A204.1 (cell line): ENCODE results near the gene FBLN7.
"Not testable (repeated sequence)": the region's sequence is repeated elsewhere in the genome, so short reads cannot be mapped to it uniquely, and the experiment has no call there.

Source experiments
- FAIRE-seq: peaks from 2 replicates; lab custom pipeline; 2012; peaks lifted over from hg19 to GRCh38; lab: Jason Lieb, UNC

FBLN7 gene

DNA sequence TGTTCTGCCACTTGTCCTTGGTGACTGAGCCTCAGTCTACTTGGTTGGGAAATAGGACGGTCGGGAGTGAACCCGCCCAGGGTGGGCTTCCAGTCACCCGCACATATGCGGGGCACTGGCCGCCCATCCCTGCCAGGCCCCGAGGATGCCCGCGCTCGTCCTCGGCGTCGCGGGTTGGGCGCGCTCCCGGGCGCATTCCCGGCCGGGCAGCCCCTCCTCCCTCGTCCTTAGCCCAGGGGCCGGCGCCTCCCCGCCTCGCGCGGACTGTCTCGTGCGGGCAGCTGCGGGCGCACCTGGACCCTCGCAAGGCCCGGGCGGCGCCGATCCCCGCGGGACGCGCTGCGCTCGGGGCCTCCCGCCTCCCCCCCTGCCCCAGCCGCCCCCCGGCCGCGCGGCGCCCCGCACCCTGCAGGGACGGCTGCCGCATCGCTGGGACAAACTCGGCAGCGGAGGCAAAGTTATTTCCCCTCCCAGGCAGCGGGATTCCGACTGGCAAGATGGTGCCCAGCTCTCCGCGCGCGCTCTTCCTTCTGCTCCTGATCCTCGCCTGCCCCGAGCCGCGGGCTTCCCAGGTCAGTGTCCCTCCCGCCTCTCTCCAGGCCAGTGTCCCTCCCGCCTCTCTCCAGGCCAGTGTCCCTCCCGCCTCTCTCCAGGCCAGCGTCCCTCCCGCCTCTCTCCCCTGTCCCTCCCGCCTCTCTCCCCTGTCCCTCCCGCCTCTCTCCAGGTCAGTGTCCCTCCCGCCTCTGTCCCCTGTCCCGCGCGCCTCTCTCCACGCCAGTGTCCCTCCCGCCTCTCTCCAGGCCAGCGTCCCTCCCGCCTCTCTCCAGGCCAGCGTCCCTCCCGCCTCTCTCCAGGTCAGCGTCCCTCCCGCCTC is at the start of gene FBLN7:
Gene FBLN7 (plus strand): TSS at position 227 of the 874 bp plus-strand sequence. CDS start 271 bp downstream, at position 498.
- FAIRE-seq: no peak

DNA sequence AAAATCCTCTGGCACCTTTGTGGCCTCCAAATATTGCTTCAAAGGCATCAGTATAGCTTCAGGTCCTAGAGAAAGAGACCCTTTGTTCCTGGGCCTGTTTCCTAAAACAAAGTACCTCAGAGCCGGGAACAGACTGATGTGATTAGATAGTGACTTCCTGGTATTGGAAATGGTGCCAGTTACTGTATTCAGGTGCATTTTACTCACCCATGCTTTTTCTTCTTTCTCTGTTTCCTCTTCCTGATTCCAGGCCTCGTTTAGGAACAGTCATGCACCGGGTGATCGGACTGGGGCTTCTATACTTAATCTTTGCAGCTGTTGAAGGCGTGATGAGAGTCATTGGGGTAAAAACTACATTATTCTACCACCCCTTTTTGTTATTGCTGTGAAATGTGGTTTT is 48.8 kb upstream of the FBLN7 start:
- FAIRE-seq: no peak

GRCh38 chr2:112092286-112093041 is 45.7 kb upstream of the FBLN7 start:
- no peak for FAIRE-seq

- no peak for FAIRE-seq
Measured at GRCh38 chr2:112093216-112093615, 45.0 kb upstream of the FBLN7 start.

- peak; percentile 60 for FAIRE-seq
Measured at GRCh38 chr2:112095681-112096080, 42.5 kb upstream of the FBLN7 start.

GRCh38 chr2:112096098-112096497 is 42.1 kb upstream of the FBLN7 start:
- no peak for FAIRE-seq

- FAIRE-seq: no peak
Measured at GRCh38 chr2:112108178-112108832, 29.9 kb upstream of the FBLN7 start.

- no peak for FAIRE-seq
Measured at GRCh38 chr2:112109278-112109677, 28.9 kb upstream of the FBLN7 start.

GRCh38 chr2:112110966-112111365 is 27.2 kb upstream of the FBLN7 start:
- no peak for FAIRE-seq

- FAIRE-seq: not testable (repeated sequence)
Measured at GRCh38 chr2:112113354-112113753, 24.8 kb upstream of the FBLN7 start.

- FAIRE-seq: no peak
Measured at GRCh38 chr2:112118148-112118547, 20.0 kb upstream of the FBLN7 start.

DNA sequence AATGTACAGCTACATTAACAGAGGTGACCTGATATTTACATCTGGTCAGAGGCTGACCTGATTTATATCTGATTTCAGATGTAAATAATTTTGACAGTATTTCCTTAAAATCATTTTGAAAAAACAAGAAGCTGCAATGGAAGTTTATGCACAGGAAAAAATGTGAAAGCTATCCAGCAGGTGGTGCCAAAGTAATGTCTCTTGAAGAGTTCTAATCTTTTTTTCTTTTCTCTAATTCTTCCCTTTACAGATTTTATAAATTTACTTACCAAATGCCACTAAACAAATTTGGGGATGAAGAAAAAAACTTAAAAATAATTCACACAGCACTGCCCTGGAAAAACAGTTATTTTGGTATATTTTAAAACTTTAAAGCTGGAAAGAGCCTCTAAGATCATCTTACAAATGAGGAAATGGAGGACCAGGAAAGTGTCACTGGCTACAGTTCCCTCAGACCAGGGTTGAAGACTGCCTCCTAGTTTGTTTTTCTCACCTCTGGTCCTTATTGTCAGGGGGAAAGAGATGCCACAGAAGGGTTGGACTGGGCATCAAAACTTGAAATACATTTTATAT is 16.4 kb upstream of the FBLN7 start:
- peak; percentile 97 for FAIRE-seq

- FAIRE-seq: no peak
Measured at GRCh38 chr2:112129060-112129459, 9.1 kb upstream of the FBLN7 start.

DNA sequence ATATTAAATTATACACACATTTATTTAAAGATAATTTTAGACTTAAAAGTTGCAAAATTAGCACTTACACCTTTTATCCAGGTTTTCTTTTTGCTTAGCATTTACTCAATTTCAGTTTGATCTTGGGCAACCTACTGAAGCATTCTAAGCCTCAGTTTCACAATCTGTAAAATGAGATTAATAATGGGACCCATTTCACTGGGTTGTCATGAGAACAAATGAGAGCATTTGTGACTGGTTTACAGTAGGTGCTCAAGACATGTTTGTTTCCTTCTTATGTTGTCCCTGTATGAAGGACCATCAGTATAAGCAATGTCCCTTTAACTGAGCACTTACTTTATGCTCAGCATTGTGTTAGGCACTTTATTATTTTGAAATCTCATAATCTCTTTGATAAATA is 4.8 kb upstream of the FBLN7 start:
- FAIRE-seq: no peak

- FAIRE-seq: no peak
Measured at GRCh38 chr2:112134120-112134519, 4.1 kb upstream of the FBLN7 start.

- FAIRE-seq: no peak
Measured at GRCh38 chr2:112136096-112136495, 2.1 kb upstream of the FBLN7 start.

DNA sequence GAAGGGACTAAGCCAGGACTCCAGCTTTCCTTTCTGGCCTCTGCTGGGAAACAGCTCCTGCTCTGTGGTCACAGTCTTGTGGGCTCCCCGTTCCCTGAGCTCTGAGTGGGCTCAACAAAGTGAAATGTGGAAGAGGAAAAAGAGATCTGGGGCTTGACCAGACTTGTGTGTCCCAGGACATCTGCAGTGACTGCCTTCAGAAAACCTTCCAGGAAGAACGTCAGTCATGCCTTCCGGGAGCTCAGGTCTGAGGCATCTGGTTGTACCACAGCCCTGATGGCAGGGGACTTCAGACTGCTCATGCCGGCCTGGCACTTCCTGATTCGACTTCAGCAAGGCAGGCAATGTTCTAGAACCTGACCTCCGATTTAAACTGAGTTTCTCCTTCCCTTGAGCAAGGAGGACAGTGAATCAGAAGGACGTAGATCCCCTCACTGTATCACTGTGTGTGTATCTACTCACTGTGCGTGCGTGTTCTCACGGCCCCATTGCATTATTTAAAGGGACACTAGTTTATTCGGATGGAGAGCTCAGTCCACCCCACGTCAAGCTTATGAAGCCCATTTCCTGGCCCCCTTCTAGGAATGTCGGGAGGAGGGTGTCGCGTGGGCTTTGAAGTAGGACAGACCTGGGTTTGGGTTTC is 548 bp upstream of the FBLN7 start:
- no peak for FAIRE-seq

DNA sequence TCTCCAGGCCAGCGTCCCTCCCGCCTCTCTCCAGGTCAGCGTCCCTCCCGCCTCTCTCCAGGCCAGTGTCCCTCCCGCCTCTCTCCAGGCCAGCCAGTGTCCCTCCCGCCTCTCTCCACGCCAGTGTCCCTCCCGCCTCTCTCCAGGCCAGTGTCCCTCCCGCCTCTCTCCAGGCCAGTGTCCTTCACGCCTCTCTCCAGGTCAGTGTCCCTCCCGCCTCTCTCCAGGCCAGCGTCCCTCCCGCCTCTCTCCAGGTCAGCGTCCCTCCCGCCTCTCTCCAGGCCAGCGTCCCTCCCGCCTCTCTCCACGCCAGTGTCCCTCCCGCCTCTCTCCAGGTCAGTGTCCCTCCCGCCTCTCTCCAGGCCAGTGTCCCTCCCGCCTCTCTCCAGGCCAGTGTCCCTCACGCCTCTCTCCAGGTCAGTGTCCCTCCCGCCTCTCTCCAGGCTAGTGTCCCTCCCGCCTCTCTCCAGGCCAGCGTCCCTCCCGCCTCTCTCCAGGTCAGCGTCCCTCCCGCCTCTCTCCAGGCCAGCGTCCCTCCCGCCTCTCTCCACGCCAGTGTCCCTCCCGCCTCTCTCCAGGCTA is 939 bp downstream of the FBLN7 start:
- not testable (repeated sequence) for FAIRE-seq

GRCh38 chr2:112139661-112140204 is 1.5 kb downstream of the FBLN7 start:
- FAIRE-seq: not testable (repeated sequence)

- no peak for FAIRE-seq
Measured at GRCh38 chr2:112140205-112140802, 2.1 kb downstream of the FBLN7 start.
